Panc1 (cell line): ENCODE results near the gene OR52W1.

ENCODE experiments used
- POLR2AphosphoS5 ChIP-seq: IDR thresholded peaks from 2 replicates; pipeline ENCODE4 v1.6.1; 2012; ENCODE audit warnings: mild to moderate bottlenecking, low read depth, low read length, moderate library complexity
- TCF7L2 ChIP-seq: IDR thresholded peaks from 2 replicates; pipeline ENCODE4 v1.6.1; 2011; ENCODE audit warnings: mild to moderate bottlenecking, low read depth, low read length, inconsistent platforms
- TF ChIP-seq, protein P1 (sequence below): fragments of 450-650 bp; IDR thresholded peaks from 2 replicates; pipeline ENCODE4 v1.5.1; 2017; ENCODE audit warnings: mild to moderate bottlenecking

DNA sequence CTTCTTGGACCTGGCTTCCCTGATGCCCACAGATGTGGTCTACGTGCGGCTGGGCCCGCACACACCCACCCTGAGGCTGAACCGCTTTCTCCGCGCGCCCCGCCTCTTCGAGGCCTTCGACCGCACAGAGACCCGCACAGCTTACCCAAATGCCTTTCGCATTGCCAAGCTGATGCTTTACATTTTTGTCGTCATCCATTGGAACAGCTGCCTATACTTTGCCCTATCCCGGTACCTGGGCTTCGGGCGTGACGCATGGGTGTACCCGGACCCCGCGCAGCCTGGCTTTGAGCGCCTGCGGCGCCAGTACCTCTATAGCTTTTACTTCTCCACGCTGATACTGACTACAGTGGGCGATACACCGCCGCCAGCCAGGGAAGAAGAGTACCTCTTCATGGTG is 41.1 kb downstream of the OR52W1 start:
- TF ChIP-seq, protein P1, sequence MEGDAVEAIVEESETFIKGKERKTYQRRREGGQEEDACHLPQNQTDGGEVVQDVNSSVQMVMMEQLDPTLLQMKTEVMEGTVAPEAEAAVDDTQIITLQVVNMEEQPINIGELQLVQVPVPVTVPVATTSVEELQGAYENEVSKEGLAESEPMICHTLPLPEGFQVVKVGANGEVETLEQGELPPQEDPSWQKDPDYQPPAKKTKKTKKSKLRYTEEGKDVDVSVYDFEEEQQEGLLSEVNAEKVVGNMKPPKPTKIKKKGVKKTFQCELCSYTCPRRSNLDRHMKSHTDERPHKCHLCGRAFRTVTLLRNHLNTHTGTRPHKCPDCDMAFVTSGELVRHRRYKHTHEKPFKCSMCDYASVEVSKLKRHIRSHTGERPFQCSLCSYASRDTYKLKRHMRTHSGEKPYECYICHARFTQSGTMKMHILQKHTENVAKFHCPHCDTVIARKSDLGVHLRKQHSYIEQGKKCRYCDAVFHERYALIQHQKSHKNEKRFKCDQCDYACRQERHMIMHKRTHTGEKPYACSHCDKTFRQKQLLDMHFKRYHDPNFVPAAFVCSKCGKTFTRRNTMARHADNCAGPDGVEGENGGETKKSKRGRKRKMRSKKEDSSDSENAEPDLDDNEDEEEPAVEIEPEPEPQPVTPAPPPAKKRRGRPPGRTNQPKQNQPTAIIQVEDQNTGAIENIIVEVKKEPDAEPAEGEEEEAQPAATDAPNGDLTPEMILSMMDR, result no peak
- TF ChIP-seq TCF7L2, result no peak
- no peak for TF ChIP-seq POLR2AphosphoS5
